ENCODE results near the gene FTO.
A peak's percentile ranks its signal among the peaks of the same experiment; 100 is the strongest.
"Not testable (repeated sequence)": the region's sequence is repeated elsewhere in the genome, so short reads cannot be mapped to it uniquely, and the experiment has no call there.

FTO gene

DNA sequence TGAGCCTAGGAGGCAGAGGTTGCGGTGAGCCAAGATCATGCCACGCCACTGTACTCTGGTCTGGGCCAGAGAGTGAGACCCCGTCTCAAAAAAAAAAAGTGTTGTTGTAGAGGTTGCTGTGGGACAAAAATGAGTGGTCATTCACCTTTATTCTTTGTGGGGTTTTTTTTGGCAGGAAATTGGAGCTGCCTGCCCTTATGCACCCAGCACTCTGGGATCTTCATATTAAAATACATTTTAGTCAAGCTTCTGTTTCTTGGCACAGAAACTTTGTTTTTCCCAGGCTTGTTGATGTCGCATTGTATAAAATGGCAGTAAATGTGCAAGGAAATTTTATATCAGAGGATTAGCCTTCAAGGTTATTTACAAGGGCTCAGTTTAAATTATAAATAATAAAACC is 174.3 kb downstream of the FTO start:
- no peak overlapping the region for H3K4me3 ChIP-seq (replicated peaks in 1 of 2; ENCODE audit: low read depth in 2 of 2, low read length in 2 of 2)
- TF ChIP-seq CTCF (IDR thresholded peaks at IDR 0.05; ENCODE audit: low read depth, low read length) = no peak
- DNase-seq (ENCODE audit: low read depth in 2 of 2) = peak in 1 of 2 donors; percentile 34

- no peak overlapping the region for H3K4me3 ChIP-seq (replicated peaks in 1 of 2; ENCODE audit: low read depth in 2 of 2, low read length in 2 of 2)
- no peak for TF ChIP-seq CTCF (IDR thresholded peaks at IDR 0.05; ENCODE audit: low read depth, low read length)
- DNase-seq (ENCODE audit: low read depth in 2 of 2) = peak; percentile 52 to 94
Observed at GRCh38 chr16:53881371-53881770, 177.4 kb downstream of the FTO start.

GRCh38 chr16:53882310-53882709 is 178.4 kb downstream of the FTO start:
- no peak overlapping the region for H3K4me3 ChIP-seq (replicated peaks in 1 of 2; ENCODE audit: low read depth in 2 of 2, low read length in 2 of 2)
- no peak for DNase-seq (ENCODE audit: low read depth in 2 of 2)
- TF ChIP-seq CTCF (IDR thresholded peaks at IDR 0.05; ENCODE audit: low read depth, low read length) = peak; percentile 6

DNA sequence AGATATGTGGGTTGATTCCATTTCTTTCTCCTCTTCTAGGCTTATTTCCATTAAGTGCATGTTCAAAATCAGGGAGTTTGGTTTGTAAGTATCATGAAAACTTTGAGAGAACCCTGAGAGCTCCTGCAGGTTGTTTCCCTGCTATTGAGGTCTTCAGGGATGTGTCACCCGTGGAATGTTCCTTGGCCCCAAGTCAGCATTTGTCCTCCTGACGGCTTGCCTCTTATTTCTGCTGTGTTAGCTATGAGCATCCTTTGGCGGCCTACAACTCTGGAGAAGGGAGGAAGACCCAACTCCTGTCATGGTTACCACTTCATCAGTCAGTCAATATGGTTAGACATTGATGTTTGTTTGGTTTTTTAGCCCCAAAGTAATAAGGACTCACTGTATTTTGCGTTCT is 180.8 kb downstream of the FTO start:
- H3K4me3 ChIP-seq (replicated peaks in 1 of 2; ENCODE audit: low read depth in 2 of 2, low read length in 2 of 2) = no peak overlapping the region
- peak in 1 of 2 donors; percentile 54 for DNase-seq (ENCODE audit: low read depth in 2 of 2)
- no peak for TF ChIP-seq CTCF (IDR thresholded peaks at IDR 0.05; ENCODE audit: low read depth, low read length)

GRCh38 chr16:53886482-53887378 is 182.8 kb downstream of the FTO start:
- no peak for TF ChIP-seq CTCF (IDR thresholded peaks at IDR 0.05; ENCODE audit: low read depth, low read length)
- DNase-seq (ENCODE audit: low read depth in 2 of 2) = no peak
- H3K4me3 ChIP-seq (replicated peaks in 1 of 2; ENCODE audit: low read depth in 2 of 2, low read length in 2 of 2) = no peak overlapping the region

GRCh38 chr16:53888222-53888621 is 184.3 kb downstream of the FTO start:
- no peak for TF ChIP-seq CTCF (IDR thresholded peaks at IDR 0.05; ENCODE audit: low read depth, low read length)
- DNase-seq (ENCODE audit: low read depth in 2 of 2) = no peak
- no peak overlapping the region for H3K4me3 ChIP-seq (replicated peaks in 1 of 2; ENCODE audit: low read depth in 2 of 2, low read length in 2 of 2)

DNA sequence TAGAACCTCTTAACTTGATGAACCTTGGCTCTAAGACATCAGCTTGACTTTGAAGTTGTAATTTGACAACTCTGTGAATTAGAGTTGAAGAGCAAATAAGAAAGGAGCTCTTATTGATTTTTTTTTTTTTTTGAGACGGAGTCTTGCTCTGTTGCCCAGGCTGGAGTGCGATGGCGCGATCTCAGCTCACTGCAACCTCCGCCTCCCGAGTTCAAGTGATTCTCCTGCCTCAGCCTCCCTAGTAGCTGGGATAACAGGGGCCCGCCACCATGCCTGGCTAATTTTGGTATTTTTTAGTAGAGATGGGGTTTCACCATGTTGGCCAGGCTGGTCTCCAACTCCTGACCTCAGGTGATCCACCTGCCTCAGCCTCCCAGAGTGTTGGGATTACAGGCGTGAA is 186.9 kb downstream of the FTO start:
- H3K4me3 ChIP-seq (replicated peaks in 1 of 2; ENCODE audit: low read depth in 2 of 2, low read length in 2 of 2); DNase-seq (ENCODE audit: low read depth in 2 of 2): not testable (repeated sequence)
